ENCODE data around the gene TCP11L1. TPM values are rescaled to one million over a fixed set of nuclear protein-coding genes. Genes with fewer than 3 reads are reported as not detected.
"Not testable (repeated sequence)": the region's sequence is repeated elsewhere in the genome, so short reads cannot be mapped to it uniquely, and the experiment has no call there.

The TCP11L1 gene
- total and polyA plus RNA-seq, 9 of the 15 experiments (the other 6 are each of a cell fraction or from before 2014, with no cell fraction given) = 1.6 to 15.3 (median 5.4) TPM

DNA sequence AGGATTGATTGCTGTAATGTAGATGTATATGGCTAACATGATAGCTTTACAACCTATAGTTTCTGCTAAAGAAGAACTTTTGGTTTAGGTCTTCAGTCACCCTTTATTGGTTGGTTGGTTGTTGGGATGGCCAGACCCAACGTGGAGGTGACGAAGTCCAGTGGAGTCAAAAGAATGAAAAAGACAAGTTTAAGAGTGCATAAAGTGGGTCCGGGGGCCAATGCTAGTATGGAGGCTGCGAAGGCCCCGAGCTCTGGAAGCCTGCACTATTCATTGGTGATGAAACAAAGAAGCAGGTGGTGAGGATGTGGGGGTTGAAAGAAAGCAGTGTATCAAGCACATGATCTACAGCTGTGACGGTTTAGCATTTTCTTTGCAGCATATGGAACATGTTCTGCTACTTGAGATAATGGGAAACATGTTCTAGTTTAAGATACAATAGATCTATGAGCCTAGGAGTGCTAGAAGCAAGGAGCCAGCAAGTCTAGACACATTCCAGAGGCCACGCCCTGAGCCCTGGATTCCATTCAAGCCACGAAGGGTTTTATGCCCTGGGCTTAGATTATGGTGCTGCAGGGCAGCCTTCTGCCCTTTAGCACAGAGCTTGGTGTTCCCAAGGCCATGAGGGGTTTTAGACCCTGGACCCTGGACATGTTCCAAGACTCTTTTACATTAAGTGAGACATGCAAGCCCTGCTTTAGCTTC lies 6.3 kb downstream of the TCP11L1 start:
- in situ Hi-C loops (cut with MboI) = no loop called here
- no peak overlapping the region for H3K4me2 ChIP-seq (ENCODE audit: insufficient read depth, low read length)
- FAIRE-seq (no peak), ATAC-seq (no peak), DNase-seq (ENCODE audit: extremely low read depth in 1 of 4, low spot score in 3 of 4) (no peak)
- H3K9ac ChIP-seq (ENCODE audit: insufficient read depth in 1 of 2, low read depth in 2 of 2, low read length in 2 of 2) = no peak overlapping the region
- WGBS (ENCODE audit: insufficient coverage, low coverage, missing lambda C conversion rate) = 70% methylated on average over 8 of the region's 8 CpGs
- H3K4me3 ChIP-seq = no peak overlapping the region
- no peaks in the 10 kb centered on the region for H3K79me2 ChIP-seq (ENCODE audit: control insufficient read depth, insufficient read depth, low read length)
- no peaks in the 10 kb centered on the region for H3K9me3 ChIP-seq (replicated peaks; ENCODE audit: control insufficient read depth, insufficient read depth, low read depth, low read length)
- ChIA-PET POLR2A (interaction anchor here (0.6 to 0.9 kb wide), 5 partner anchors 9 to 211 kb away, joined by 3 to 4 read pairs (median 3); partner anchors contain the start of gene HIPK3), CTCF (ENCODE audit: low intra/inter-chr PET ratio) (no interaction called here)
- no peaks in the 10 kb centered on the region for H3K27me3 ChIP-seq (ENCODE audit: control insufficient read depth in 2 of 2, insufficient read depth in 2 of 2, low read length in 2 of 2)
- H2AFZ ChIP-seq (ENCODE audit: low read depth, low read length) = no peak overlapping the region
- BruUV-seq (replicated peaks) = no TSS peak
- H3K36me3 ChIP-seq (ENCODE audit: control insufficient read depth, insufficient read depth, low read length) = no peaks in the 10 kb centered on the region
- peak; percentile 78; the same call in 1 of the 2 replicates for TF ChIP-seq TRIM28 (IDR thresholded peaks at IDR 0.05)
- TF ChIP-seq CBX3 (IDR thresholded peaks at IDR 0.05; ENCODE audit: borderline replicate concordance in 1 of 2, low read length in 2 of 2) = peak in 1 of 2 experiments; percentile 70; a peak in 2 of 3 replicates
- no peak for TF ChIP-seq SRSF1 (IDR thresholded peaks at IDR 0.05; ENCODE audit: low read depth, low read length)
- TF ChIP-seq TEAD1 (CRISPR knock-in tag; IDR thresholded peaks at IDR 0.05) = no peak
- H3K4me1 ChIP-seq (replicated peaks in 1 of 2; ENCODE audit: control insufficient read depth in 2 of 2, insufficient read depth in 2 of 2, low read length in 2 of 2) = no peaks in the 10 kb centered on the region
- intact Hi-C loops (cut with micrococcal nuclease) = no loop called here
- H4K20me1 ChIP-seq (replicated peaks; ENCODE audit: control insufficient read depth, insufficient read depth, low read length) = no peaks in the 10 kb centered on the region
- no peaks in the 10 kb centered on the region for H3K9me1 ChIP-seq (ENCODE audit: control insufficient read depth, insufficient read depth, low read length)
- no peak overlapping the region for H3K27ac ChIP-seq (ENCODE audit: extremely low read depth, low read depth, low read length)

DNA sequence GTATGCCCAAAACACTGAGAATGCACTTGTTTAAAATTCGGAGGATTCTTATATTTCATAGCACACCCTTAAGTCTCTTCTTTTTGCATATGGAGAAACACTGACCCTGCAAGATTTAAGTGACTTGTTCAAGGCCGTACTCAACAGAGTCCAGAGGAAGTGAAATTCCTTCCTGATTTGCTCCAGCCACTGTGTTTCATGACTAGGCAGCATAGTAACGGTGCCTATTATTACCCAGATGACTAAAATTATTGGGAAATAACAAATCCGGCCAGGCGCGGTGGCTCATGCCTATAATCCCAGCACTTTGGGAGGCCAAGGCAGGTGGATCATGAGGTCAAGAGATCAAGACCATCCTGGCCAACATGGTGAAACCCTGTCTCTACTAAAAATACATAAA lies 9.3 kb downstream of the TCP11L1 start:
- H3K4me2 ChIP-seq (ENCODE audit: insufficient read depth, low read length); H3K9me3 ChIP-seq (replicated peaks; ENCODE audit: control insufficient read depth, insufficient read depth, low read depth, low read length); H2AFZ ChIP-seq (ENCODE audit: low read depth, low read length); H3K9me1 ChIP-seq (ENCODE audit: control insufficient read depth, insufficient read depth, low read length); H3K4me3 ChIP-seq; H3K4me1 ChIP-seq (replicated peaks in 1 of 2; ENCODE audit: control insufficient read depth in 2 of 2, insufficient read depth in 2 of 2, low read length in 2 of 2); in situ Hi-C loops (cut with MboI); FAIRE-seq; H3K27ac ChIP-seq (ENCODE audit: extremely low read depth, low read depth, low read length); ATAC-seq; BruUV-seq (replicated peaks); H3K79me2 ChIP-seq (ENCODE audit: control insufficient read depth, insufficient read depth, low read length); H3K36me3 ChIP-seq (ENCODE audit: control insufficient read depth, insufficient read depth, low read length); intact Hi-C loops (cut with micrococcal nuclease); DNase-seq (ENCODE audit: extremely low read depth in 1 of 4, low spot score in 3 of 4); H4K20me1 ChIP-seq (replicated peaks; ENCODE audit: control insufficient read depth, insufficient read depth, low read length); H3K27me3 ChIP-seq (ENCODE audit: control insufficient read depth in 2 of 2, insufficient read depth in 2 of 2, low read length in 2 of 2); H3K9ac ChIP-seq (ENCODE audit: insufficient read depth in 1 of 2, low read depth in 2 of 2, low read length in 2 of 2): not testable (repeated sequence)
- POLR2A ChIA-PET = interaction anchor here (0.6 kb wide), 1 partner anchor 48 kb away, joined by 3 read pairs; no protein-coding TSS in a partner anchor
- 73% methylated on average over 6 of the region's 6 CpGs for WGBS (ENCODE audit: insufficient coverage, low coverage, missing lambda C conversion rate)
- CTCF ChIA-PET (ENCODE audit: low intra/inter-chr PET ratio) = interaction anchor here (0.6 kb wide), 1 partner anchor 1368 kb away, joined by 11 read pairs; no protein-coding TSS in a partner anchor

DNA sequence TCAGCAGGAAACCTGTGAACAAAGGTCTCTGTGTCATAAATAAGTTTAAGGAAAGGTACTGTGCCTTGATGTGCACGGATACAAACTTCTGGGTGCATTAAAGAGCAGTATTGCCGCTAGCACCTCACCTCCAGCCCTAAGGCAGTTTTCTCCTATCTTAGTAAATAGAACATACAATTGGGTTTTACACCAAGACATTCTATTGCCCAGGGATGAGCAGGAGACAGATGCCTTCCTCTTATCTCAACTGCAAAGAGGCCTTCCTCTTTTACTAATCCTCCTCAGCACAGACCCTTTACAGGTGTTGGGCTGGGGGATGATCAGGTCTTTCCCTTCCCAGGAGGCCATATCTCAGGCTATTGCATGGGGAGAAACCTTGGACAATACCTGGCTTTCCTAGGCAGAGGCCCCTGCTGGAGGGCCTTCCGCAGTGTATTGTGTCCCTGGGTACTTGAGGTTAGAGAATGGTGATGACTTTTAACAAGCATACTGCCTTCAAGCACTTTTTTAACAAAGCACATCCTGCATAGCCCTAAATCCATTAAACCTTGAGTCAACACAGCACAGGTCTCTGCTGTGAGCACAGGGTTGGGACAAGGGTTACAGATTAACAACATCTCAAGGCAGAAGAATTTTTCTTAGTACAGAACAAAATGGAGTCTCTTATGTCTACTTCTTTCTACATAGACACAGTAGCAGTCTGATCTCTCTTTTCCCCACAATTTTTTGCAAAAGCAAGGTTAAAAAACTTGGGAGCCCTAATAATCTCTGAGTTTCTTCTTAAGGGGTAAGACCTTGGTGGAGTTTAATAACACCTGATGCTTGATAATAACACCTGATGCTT lies 10.4 kb downstream of the TCP11L1 start:
- H3K36me3 ChIP-seq (ENCODE audit: control insufficient read depth, insufficient read depth, low read length); H3K79me2 ChIP-seq (ENCODE audit: control insufficient read depth, insufficient read depth, low read length); H3K9me3 ChIP-seq (replicated peaks; ENCODE audit: control insufficient read depth, insufficient read depth, low read depth, low read length); H3K4me2 ChIP-seq (ENCODE audit: insufficient read depth, low read length); BruUV-seq (replicated peaks); H3K9ac ChIP-seq (ENCODE audit: insufficient read depth in 1 of 2, low read depth in 2 of 2, low read length in 2 of 2); intact Hi-C loops (cut with micrococcal nuclease); POLR2A ChIA-PET; CTCF ChIA-PET (ENCODE audit: low intra/inter-chr PET ratio); H3K4me1 ChIP-seq (replicated peaks in 1 of 2; ENCODE audit: control insufficient read depth in 2 of 2, insufficient read depth in 2 of 2, low read length in 2 of 2); H3K4me3 ChIP-seq; H3K27ac ChIP-seq (ENCODE audit: extremely low read depth, low read depth, low read length); H3K9me1 ChIP-seq (ENCODE audit: control insufficient read depth, insufficient read depth, low read length); DNase-seq (ENCODE audit: extremely low read depth in 1 of 4, low spot score in 3 of 4); H4K20me1 ChIP-seq (replicated peaks; ENCODE audit: control insufficient read depth, insufficient read depth, low read length); FAIRE-seq; in situ Hi-C loops (cut with MboI); H2AFZ ChIP-seq (ENCODE audit: low read depth, low read length); ATAC-seq; H3K27me3 ChIP-seq (ENCODE audit: control insufficient read depth in 2 of 2, insufficient read depth in 2 of 2, low read length in 2 of 2): not testable (repeated sequence)
- WGBS (ENCODE audit: insufficient coverage, low coverage, missing lambda C conversion rate) = 83% methylated on average over 3 of the region's 3 CpGs
